HL-60 (cell line): Measurements from ENCODE around the gene VWDE.

Source experiments
- GABPA ChIP-seq: IDR thresholded peaks from 2 replicates; pipeline ENCODE4 v1.6.1; 2012; ENCODE audit warnings: low read depth
- POLR2AphosphoS5 ChIP-seq: IDR thresholded peaks from 2 replicates; pipeline ENCODE4 v1.6.1; 2012; ENCODE audit warnings: low read depth
- SPI1 ChIP-seq: IDR thresholded peaks from 2 replicates; pipeline ENCODE4 v1.6.1; 2012; ENCODE audit warnings: low read depth, mild to moderate bottlenecking, borderline replicate concordance
- TF ChIP-seq, protein P1 (sequence below): IDR thresholded peaks from one replicate; pipeline ENCODE4 v1.5.1; 2011; ENCODE audit warnings: low read length, control low read depth, inconsistent platforms; ENCODE audit not compliant: insufficient read depth
- TF ChIP-seq, protein P2 (sequence below): IDR thresholded peaks from 2 replicates; pipeline ENCODE4 v1.6.1; 2012; ENCODE audit warnings: low read depth; ENCODE audit not compliant: insufficient replicate concordance

DNA sequence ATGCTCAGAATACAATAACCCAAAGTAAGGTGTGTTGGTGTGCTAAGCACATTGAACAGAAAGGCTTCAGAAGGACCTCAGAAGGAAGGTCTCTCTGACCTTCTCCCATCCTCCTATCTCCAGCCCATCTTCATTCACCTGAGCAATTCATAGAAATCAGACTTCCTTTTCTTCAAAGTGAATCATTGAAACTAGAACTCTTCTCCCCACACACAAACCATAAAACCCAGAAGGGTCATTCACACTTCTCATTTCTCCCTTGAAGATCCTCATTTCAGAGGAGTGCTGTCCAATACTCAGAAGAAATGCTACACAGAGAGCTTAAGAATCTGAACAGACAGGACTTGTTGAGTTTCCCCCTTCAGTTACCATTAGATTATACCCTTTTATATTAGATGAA, 89.5 kb downstream of the VWDE start:
- TF ChIP-seq, protein P1, sequence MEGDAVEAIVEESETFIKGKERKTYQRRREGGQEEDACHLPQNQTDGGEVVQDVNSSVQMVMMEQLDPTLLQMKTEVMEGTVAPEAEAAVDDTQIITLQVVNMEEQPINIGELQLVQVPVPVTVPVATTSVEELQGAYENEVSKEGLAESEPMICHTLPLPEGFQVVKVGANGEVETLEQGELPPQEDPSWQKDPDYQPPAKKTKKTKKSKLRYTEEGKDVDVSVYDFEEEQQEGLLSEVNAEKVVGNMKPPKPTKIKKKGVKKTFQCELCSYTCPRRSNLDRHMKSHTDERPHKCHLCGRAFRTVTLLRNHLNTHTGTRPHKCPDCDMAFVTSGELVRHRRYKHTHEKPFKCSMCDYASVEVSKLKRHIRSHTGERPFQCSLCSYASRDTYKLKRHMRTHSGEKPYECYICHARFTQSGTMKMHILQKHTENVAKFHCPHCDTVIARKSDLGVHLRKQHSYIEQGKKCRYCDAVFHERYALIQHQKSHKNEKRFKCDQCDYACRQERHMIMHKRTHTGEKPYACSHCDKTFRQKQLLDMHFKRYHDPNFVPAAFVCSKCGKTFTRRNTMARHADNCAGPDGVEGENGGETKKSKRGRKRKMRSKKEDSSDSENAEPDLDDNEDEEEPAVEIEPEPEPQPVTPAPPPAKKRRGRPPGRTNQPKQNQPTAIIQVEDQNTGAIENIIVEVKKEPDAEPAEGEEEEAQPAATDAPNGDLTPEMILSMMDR: no peak
- TF ChIP-seq, protein P2, sequence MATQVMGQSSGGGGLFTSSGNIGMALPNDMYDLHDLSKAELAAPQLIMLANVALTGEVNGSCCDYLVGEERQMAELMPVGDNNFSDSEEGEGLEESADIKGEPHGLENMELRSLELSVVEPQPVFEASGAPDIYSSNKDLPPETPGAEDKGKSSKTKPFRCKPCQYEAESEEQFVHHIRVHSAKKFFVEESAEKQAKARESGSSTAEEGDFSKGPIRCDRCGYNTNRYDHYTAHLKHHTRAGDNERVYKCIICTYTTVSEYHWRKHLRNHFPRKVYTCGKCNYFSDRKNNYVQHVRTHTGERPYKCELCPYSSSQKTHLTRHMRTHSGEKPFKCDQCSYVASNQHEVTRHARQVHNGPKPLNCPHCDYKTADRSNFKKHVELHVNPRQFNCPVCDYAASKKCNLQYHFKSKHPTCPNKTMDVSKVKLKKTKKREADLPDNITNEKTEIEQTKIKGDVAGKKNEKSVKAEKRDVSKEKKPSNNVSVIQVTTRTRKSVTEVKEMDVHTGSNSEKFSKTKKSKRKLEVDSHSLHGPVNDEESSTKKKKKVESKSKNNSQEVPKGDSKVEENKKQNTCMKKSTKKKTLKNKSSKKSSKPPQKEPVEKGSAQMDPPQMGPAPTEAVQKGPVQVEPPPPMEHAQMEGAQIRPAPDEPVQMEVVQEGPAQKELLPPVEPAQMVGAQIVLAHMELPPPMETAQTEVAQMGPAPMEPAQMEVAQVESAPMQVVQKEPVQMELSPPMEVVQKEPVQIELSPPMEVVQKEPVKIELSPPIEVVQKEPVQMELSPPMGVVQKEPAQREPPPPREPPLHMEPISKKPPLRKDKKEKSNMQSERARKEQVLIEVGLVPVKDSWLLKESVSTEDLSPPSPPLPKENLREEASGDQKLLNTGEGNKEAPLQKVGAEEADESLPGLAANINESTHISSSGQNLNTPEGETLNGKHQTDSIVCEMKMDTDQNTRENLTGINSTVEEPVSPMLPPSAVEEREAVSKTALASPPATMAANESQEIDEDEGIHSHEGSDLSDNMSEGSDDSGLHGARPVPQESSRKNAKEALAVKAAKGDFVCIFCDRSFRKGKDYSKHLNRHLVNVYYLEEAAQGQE: peak; percentile 30
- TF ChIP-seq GABPA: no peak
- no peak for TF ChIP-seq POLR2AphosphoS5
- TF ChIP-seq SPI1: no peak
